ENCODE data around the gene FHOD3. TPM values are rescaled to one million over a fixed set of nuclear protein-coding genes. Genes with fewer than 3 reads are reported as not detected.

The FHOD3 gene
- total RNA-seq, 1 donor from 2014 or later: 5.6 TPM

DNA sequence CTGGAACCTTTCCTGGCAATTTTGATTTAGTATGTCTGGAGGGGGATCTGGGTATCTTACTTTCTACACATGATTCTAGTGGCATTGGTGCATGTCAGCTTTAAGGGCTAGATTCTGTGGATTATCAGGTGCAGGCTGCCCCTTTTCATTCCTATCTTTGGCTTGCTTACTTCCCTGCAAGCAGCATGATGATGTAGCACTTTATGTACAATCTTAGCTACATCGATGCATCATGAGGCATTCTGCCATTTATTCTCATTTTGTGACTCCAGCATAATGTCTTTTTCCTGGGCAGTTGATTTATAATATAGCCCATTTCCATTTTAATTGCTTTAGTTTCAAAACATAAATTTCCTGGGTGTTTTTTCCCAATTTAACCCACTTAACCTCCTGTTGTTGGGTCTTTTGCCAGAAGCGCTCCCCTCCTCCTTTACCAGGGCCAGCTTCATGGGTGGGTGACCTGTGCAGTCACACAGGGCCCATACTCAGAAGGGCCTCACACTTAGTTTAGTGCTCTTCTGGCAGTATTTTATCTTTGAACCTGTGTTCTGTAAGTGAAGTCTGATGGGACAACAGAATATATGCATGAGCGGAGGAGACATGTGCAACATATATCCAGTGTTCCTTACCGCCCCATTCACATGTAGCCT is 495.2 kb downstream of the FHOD3 start:
- no peak for DNase-seq (ENCODE audit: extremely low spot score in 2 of 2)
- H3K36me3 ChIP-seq: peaks cover 3 to 42% of the 10 kb centered on the region in 2 donors
- TF ChIP-seq, protein P1, sequence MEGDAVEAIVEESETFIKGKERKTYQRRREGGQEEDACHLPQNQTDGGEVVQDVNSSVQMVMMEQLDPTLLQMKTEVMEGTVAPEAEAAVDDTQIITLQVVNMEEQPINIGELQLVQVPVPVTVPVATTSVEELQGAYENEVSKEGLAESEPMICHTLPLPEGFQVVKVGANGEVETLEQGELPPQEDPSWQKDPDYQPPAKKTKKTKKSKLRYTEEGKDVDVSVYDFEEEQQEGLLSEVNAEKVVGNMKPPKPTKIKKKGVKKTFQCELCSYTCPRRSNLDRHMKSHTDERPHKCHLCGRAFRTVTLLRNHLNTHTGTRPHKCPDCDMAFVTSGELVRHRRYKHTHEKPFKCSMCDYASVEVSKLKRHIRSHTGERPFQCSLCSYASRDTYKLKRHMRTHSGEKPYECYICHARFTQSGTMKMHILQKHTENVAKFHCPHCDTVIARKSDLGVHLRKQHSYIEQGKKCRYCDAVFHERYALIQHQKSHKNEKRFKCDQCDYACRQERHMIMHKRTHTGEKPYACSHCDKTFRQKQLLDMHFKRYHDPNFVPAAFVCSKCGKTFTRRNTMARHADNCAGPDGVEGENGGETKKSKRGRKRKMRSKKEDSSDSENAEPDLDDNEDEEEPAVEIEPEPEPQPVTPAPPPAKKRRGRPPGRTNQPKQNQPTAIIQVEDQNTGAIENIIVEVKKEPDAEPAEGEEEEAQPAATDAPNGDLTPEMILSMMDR (IDR thresholded peaks at IDR 0.05): no peak
- TF ChIP-seq POLR2A (IDR thresholded peaks at IDR 0.05) (no peak), POLR2AphosphoS5 (IDR thresholded peaks at IDR 0.05; ENCODE audit: insufficient read depth in 1 of 2, low read depth in 1 of 2) (no peak)
- H3K27ac ChIP-seq: no peak overlapping the region
- intact Hi-C loops (cut with DNase I): no loop called here
- no peaks in the 10 kb centered on the region for H3K27me3 ChIP-seq
- H3K4me3 ChIP-seq: no peak overlapping the region
- H3K4me1 ChIP-seq: no peaks in the 10 kb centered on the region
- no peaks in the 10 kb centered on the region for H3K9me3 ChIP-seq

DNA sequence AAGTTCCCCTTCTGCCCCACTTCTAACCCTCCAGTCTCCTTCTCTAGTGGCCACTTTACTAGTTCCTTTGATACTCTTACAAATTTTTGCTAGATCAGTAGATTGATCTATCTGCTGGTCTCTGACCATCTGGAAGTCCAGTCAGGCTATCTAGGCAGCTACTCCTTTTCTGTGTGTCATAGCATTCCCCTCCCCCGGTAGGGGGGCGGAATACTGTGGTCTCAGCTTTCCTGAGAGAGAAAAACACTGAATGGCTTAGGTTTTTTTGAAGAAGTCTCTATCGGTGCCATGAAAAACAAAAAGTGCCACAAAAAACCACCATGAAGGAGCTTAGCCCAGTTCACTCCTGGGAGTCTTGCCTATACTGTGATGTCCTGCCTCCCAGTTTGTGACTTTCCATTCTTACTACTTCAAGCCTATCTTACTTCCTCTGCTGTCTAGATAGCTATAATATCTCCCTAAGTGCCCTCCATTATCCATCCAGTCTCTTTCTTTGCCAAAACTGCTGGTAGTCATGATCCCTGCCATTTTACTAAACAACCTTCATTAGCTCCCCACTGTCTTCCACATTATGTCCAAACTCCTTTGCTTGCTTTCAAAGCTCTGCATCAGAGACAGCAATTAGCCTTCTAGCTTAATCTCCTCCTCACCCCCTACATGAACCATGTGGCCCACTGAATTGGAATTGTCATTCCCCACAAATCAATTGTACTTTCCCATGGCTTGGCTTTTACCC is 501.4 kb downstream of the FHOD3 start:
- H3K36me3 ChIP-seq: peaks cover 0 to 67% of the 10 kb centered on the region in 2 donors
- intact Hi-C loops (cut with DNase I): no loop called here
- no peaks in the 10 kb centered on the region for H3K27me3 ChIP-seq
- H3K27ac ChIP-seq: no peak overlapping the region
- no peaks in the 10 kb centered on the region for H3K4me1 ChIP-seq
- no peaks in the 10 kb centered on the region for H3K9me3 ChIP-seq
- DNase-seq (ENCODE audit: extremely low spot score in 2 of 2): no peak
- TF ChIP-seq POLR2AphosphoS5 (IDR thresholded peaks at IDR 0.05; ENCODE audit: insufficient read depth in 1 of 2, low read depth in 1 of 2): no peak
- TF ChIP-seq, protein P1 (IDR thresholded peaks at IDR 0.05): no peak
- TF ChIP-seq POLR2A (IDR thresholded peaks at IDR 0.05): no peak
- no peak overlapping the region for H3K4me3 ChIP-seq

DNA sequence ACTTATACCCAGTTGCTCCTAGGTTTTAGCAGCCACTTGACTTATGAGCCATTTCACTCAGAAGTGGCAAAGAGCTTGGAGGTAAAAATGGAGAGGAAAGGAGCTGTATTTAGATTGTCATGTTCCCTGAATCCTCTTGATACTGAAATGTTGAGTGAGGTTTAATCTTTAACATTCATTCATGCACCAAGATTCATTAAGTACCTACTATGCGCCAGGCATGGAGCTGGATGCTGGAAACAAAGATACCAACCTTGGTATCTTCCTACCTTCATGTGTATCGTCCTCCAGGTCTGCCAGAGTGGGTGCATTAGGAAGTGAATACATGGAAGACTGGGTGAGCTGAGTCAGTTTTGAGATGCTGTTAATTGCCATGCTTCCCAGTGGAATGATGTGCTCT is 507.6 kb downstream of the FHOD3 start:
- TF ChIP-seq POLR2AphosphoS5 (IDR thresholded peaks at IDR 0.05; ENCODE audit: insufficient read depth in 1 of 2, low read depth in 1 of 2) (no peak), POLR2A (IDR thresholded peaks at IDR 0.05) (no peak)
- TF ChIP-seq, protein P1 (IDR thresholded peaks at IDR 0.05): no peak
- H3K36me3 ChIP-seq: peaks cover 0 to 53% of the 10 kb centered on the region in 2 donors
- H3K9me3 ChIP-seq: no peaks in the 10 kb centered on the region
- H3K27ac ChIP-seq: no peak overlapping the region
- H3K4me3 ChIP-seq: no peak overlapping the region
- H3K27me3 ChIP-seq: no peaks in the 10 kb centered on the region
- no peaks in the 10 kb centered on the region for H3K4me1 ChIP-seq
- no peak for DNase-seq (ENCODE audit: extremely low spot score in 2 of 2)
- intact Hi-C loops (cut with DNase I): no loop called here

DNA sequence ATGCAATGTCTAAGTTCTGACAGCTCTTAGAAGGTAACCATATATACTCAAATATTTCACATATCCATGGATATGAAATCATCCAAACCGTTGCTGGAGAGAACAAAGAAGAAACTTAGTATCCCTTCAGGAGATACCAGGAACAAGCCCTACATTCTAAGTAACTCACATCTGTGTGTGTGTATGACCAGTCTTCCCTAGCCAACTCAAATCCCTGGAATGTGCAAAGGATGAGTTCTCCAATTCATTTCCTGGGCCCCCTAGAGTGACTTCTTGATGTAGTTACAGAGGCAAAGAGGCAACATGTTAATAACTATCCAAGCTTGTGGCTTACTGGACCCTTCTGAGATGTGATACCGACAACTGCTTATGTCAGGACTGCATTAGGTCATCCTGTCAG is 511.2 kb downstream of the FHOD3 start:
- H3K4me1 ChIP-seq: peaks cover 20% of the 10 kb centered on the region
- H3K4me3 ChIP-seq: no peak overlapping the region
- no peaks in the 10 kb centered on the region for H3K27me3 ChIP-seq
- TF ChIP-seq, protein P1 (IDR thresholded peaks at IDR 0.05): no peak
- TF ChIP-seq POLR2A (IDR thresholded peaks at IDR 0.05): no peak
- TF ChIP-seq POLR2AphosphoS5 (IDR thresholded peaks at IDR 0.05; ENCODE audit: insufficient read depth in 1 of 2, low read depth in 1 of 2): no peak
- no peak overlapping the region for H3K27ac ChIP-seq
- intact Hi-C loops (cut with DNase I): no loop called here
- H3K9me3 ChIP-seq: no peaks in the 10 kb centered on the region
- H3K36me3 ChIP-seq: peaks cover 0 to 36% of the 10 kb centered on the region in 2 donors
- DNase-seq (ENCODE audit: extremely low spot score in 2 of 2): no peak
